Large intestine (tissue), 3 donors: ENCODE measurements around the gene P2RY12. TPM values are rescaled to one million over a fixed set of nuclear protein-coding genes. Genes with fewer than 3 reads are reported as not detected.

Experiments
- DNase-seq, 2 donors: peaks; one replicate each; pipeline versions ENCODE4 v3.0.0 to v3.0.0-alpha.2; 2013
- H3K27ac ChIP-seq: one replicate; pipeline ENCODE4 v1.5.1; 2013; ENCODE audit warnings: low read length
- H3K27me3 ChIP-seq: 2 replicates; pipeline ENCODE4 v1.6.1; 2013; ENCODE audit warnings: low read length; ENCODE audit not compliant: control insufficient read depth, insufficient read depth
- H3K36me3 ChIP-seq: 2 replicates; pipeline ENCODE4 v1.6.1; 2013; ENCODE audit warnings: low read length; ENCODE audit not compliant: control insufficient read depth, insufficient read depth
- H3K4me1 ChIP-seq: one replicate; pipeline ENCODE4 v1.6.1; 2013; ENCODE audit warnings: low read length; ENCODE audit not compliant: control insufficient read depth, insufficient read depth
- H3K4me3 ChIP-seq: one replicate; pipeline ENCODE4 v1.5.1; 2013; ENCODE audit warnings: low read length
- H3K9me3 ChIP-seq: one replicate; pipeline ENCODE4 v1.6.1; 2013; ENCODE audit warnings: mild to moderate bottlenecking, low read depth, low read length, moderate library complexity; ENCODE audit not compliant: control insufficient read depth
- WGBS: methylation state at CpG from one replicate; pipeline ENCODE4 v1.1.5; 2013; ENCODE audit warnings: low lambda C conversion rate; ENCODE audit not compliant: insufficient coverage; 5-methylcytosine and 5-hydroxymethylcytosine counted together
- polyA plus RNA-seq: library from polyadenylated mRNA; unstranded; fragments of 120-200 nt; gene quantifications from one replicate; pipeline ENCODE4 v1.2.1, GENCODE V29; 2013

The P2RY12 gene
- polyA plus RNA-seq, 1 donor: 2.3 TPM

- no peak for DNase-seq
- H3K9me3 ChIP-seq: no peaks in the 10 kb centered on the region
- no peak overlapping the region for H3K27ac ChIP-seq
- H3K36me3 ChIP-seq: no peaks in the 10 kb centered on the region
- 80% methylated on average over 1 of the region's 1 CpG for WGBS
- H3K4me1 ChIP-seq: no peaks in the 10 kb centered on the region
- no peak overlapping the region for H3K4me3 ChIP-seq
- H3K27me3 ChIP-seq: no peaks in the 10 kb centered on the region
These were observed 63.0 kb downstream of the P2RY12 start for GRCh38 chr3:151321526-151321925.

GRCh38 chr3:151320131-151320530, 64.4 kb downstream of the P2RY12 start:
- H3K27me3 ChIP-seq: no peaks in the 10 kb centered on the region
- H3K36me3 ChIP-seq: no peaks in the 10 kb centered on the region
- no peak for DNase-seq
- H3K9me3 ChIP-seq: no peaks in the 10 kb centered on the region
- WGBS: no CpG with 5 or more reads among the region's 2 CpGs
- H3K4me1 ChIP-seq: no peaks in the 10 kb centered on the region
- no peak overlapping the region for H3K4me3 ChIP-seq
- H3K27ac ChIP-seq: no peak overlapping the region

DNA sequence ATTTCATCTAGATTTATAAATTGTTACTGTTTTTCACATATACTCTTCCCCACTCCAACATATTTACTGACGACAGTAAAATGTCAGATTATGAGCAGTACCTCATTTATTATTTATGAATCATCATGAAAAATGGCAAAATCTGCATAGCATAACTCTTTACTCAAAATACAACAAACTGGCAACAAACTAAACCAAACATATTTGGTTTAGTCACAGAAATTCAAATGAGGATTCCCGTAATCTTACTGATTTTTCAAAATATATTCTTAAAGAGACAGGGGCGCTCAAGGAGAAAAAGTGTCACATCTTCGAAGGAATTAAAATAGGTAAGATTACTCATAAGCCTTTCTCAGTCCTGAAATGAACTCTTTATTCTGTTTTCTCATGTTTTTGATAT, 64.9 kb downstream of the P2RY12 start:
- no CpG with 5 or more reads among the region's 4 CpGs for WGBS
- H3K4me3 ChIP-seq: no peak overlapping the region
- no peaks in the 10 kb centered on the region for H3K27me3 ChIP-seq
- H3K4me1 ChIP-seq: no peaks in the 10 kb centered on the region
- H3K36me3 ChIP-seq: no peaks in the 10 kb centered on the region
- H3K27ac ChIP-seq: no peak overlapping the region
- no peak for DNase-seq
- H3K9me3 ChIP-seq: no peaks in the 10 kb centered on the region

- no peaks in the 10 kb centered on the region for H3K9me3 ChIP-seq
- no peaks in the 10 kb centered on the region for H3K4me1 ChIP-seq
- no peaks in the 10 kb centered on the region for H3K36me3 ChIP-seq
- no peaks in the 10 kb centered on the region for H3K27me3 ChIP-seq
- no peak overlapping the region for H3K27ac ChIP-seq
- H3K4me3 ChIP-seq: no peak overlapping the region
- WGBS: 83% methylated on average over 2 of the region's 7 CpGs
- DNase-seq: no peak
These were observed 65.6 kb downstream of the P2RY12 start for GRCh38 chr3:151318991-151319390.

DNA sequence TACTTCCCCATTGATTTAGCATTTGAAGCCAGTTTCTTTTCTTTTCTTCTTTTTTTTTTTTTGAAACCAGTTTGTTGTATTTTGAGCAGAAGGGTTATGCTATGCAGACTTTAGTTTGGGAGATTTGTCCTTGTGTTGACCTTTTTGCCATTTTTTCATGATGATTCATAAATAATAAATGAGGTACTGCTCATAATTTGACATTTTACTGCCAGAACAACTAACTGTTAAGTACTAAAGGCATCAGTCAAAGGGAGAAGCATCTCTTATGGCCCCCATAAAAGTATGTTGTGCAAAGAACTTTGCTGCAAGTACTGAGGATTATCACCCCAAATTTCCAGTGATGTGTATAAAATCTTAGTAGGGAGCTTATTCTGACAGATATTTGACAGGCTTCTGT, 66.2 kb downstream of the P2RY12 start:
- no peak for DNase-seq
- no peaks in the 10 kb centered on the region for H3K4me1 ChIP-seq
- H3K4me3 ChIP-seq: no peak overlapping the region
- no peak overlapping the region for H3K27ac ChIP-seq
- H3K36me3 ChIP-seq: no peaks in the 10 kb centered on the region
- H3K9me3 ChIP-seq: no peaks in the 10 kb centered on the region
- H3K27me3 ChIP-seq: no peaks in the 10 kb centered on the region

GRCh38 chr3:151316267-151316991, 68.1 kb downstream of the P2RY12 start, which contains the start of gene GPR87:
Gene GPR87, minus strand, starts transcription at chr3:151316820. Its CDS starts 16,720 bp downstream, at chr3:151300100.
- Histone ChIP-seq H3K36me3 (no peaks in the 10 kb centered on the region), H3K27me3 (no peaks in the 10 kb centered on the region), H3K4me1 (no peaks in the 10 kb centered on the region), H3K9me3 (no peaks in the 10 kb centered on the region), H3K4me3 (no peak within 1 kb of the TSS), H3K27ac (no peak within 1 kb of the TSS)
- no peak for DNase-seq
- 77% methylated on average over 4 of the region's 7 CpGs for WGBS

DNA sequence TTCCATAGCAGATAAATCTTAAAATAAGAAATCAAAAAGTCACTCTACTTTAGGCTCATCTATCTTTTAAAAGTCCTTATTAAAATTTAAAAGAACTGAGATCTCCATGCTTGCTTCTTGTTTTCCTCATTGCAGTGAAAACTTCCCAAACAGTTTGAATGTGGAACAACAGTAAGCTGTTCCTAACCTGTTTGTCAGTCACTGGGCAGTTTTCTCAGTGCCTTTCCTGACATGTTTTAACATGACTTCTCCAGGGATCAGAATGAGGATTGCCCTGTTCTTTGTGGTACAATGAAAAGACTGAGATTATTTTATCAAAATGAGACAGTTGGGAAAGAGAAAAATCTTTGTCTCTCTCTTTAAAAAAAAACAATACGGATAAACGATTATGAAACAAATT, 68.7 kb downstream of the P2RY12 start:
- Histone ChIP-seq H3K27ac (no peak overlapping the region), H3K27me3 (no peaks in the 10 kb centered on the region), H3K4me3 (no peak overlapping the region), H3K36me3 (no peaks in the 10 kb centered on the region), H3K9me3 (no peaks in the 10 kb centered on the region), H3K4me1 (no peaks in the 10 kb centered on the region)
- 100% methylated on average over 1 of the region's 2 CpGs for WGBS
- DNase-seq: no peak

- Histone ChIP-seq H3K4me1 (no peaks in the 10 kb centered on the region), H3K36me3 (no peaks in the 10 kb centered on the region)
- DNase-seq: no peak
These were observed 69.4 kb downstream of the P2RY12 start for GRCh38 chr3:151315136-151315535.

DNA sequence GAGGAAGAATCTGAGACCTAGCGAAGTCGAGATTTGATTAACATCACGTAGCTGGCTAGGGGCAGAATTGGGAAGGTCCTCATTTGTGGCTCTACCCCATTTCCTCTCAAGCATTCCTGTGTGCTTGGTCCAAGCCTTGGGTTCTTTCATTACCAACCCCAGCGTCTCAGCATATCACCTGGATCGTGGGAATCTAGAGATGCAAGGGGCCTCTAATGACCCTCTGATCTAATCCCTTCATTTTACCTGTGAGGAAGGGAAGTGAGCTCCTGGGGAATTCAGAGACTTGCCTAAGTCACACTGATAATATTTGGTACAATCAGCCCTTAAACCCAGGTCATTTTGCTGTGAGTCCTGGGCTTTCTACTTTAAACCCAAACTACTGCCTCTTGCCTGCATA, 70.0 kb downstream of the P2RY12 start:
- no peaks in the 10 kb centered on the region for H3K27me3 ChIP-seq
- no CpG with 5 or more reads among the region's 5 CpGs for WGBS
- no peak overlapping the region for H3K27ac ChIP-seq
- no peak for DNase-seq
- H3K9me3 ChIP-seq: no peaks in the 10 kb centered on the region
- no peaks in the 10 kb centered on the region for H3K36me3 ChIP-seq
- no peak overlapping the region for H3K4me3 ChIP-seq
- H3K4me1 ChIP-seq: no peaks in the 10 kb centered on the region

More at GRCh38 chr3:151315136-151315535, 69.4 kb downstream of the P2RY12 start:
- H3K4me3 ChIP-seq: no peak overlapping the region
- WGBS: no CpG with 5 or more reads among the region's 2 CpGs
- no peak overlapping the region for H3K27ac ChIP-seq
- H3K27me3 ChIP-seq: no peaks in the 10 kb centered on the region
- no peaks in the 10 kb centered on the region for H3K9me3 ChIP-seq

GRCh38 chr3:151314137-151314536, 70.4 kb downstream of the P2RY12 start:
- 100% methylated on average over 1 of the region's 2 CpGs for WGBS
- Histone ChIP-seq H3K4me3 (no peak overlapping the region), H3K4me1 (no peaks in the 10 kb centered on the region), H3K27me3 (no peaks in the 10 kb centered on the region), H3K9me3 (no peaks in the 10 kb centered on the region), H3K36me3 (no peaks in the 10 kb centered on the region), H3K27ac (no peak overlapping the region)
- DNase-seq: no peak

DNA sequence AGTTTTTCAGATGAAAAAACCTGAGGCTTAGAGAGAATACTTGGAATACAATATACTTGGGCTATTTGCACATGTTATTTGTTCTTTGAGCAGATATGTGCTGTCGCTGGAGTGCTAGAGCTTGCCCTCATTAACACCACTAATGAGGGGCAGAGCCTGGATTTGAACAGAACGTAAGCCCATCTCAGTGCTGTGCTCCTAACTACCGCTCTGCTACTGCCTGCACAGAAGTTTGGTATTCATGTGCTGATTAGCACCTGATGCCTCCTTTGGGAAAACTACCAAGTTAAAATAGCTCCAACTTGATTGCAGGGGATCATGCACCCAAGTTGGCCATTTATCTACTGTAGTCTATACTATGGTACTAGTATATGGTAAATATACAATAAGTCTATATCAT, 71.6 kb downstream of the P2RY12 start:
- Histone ChIP-seq H3K27me3 (no peaks in the 10 kb centered on the region), H3K4me3 (no peak overlapping the region), H3K36me3 (no peaks in the 10 kb centered on the region), H3K9me3 (no peaks in the 10 kb centered on the region), H3K4me1 (no peaks in the 10 kb centered on the region), H3K27ac (no peak overlapping the region)
- WGBS: no CpG with 5 or more reads among the region's 3 CpGs
- no peak for DNase-seq
